K562 (cell line): ENCODE data around the gene SLC44A2.

ENCODE experiments used
- EZH2 ChIP-seq: IDR thresholded peaks from 2 replicates; pipeline ENCODE4 v1.6.1; 2012; ENCODE audit warnings: low read depth, mild to moderate bottlenecking, inconsistent platforms, low read length, borderline replicate concordance
- FIP1L1 ChIP-seq: fragments of 200-400 bp; formaldehyde crosslinking; IDR thresholded peaks from 2 replicates; pipeline ENCODE4 v1.6.1; 2018; ENCODE audit warnings: mild to moderate bottlenecking, low read depth, low read length; ENCODE audit not compliant: poor library complexity, severe bottlenecking
- HDAC6 ChIP-seq: IDR thresholded peaks from 2 replicates; pipeline ENCODE4 v1.6.1; 2012; ENCODE audit warnings: low read depth, mild to moderate bottlenecking, control low read depth, inconsistent platforms, low read length, moderate library complexity
- KLF1 ChIP-seq: fragments of 450-650 bp; IDR thresholded peaks from 2 replicates; pipeline ENCODE4 v1.6.1; 2016; ENCODE audit warnings: missing genetic modification characterization, missing compliant biosample characterization
- POLR2A ChIP-seq: fragments of 450-650 bp; conservative IDR thresholded peaks from 2 replicates; pipeline ENCODE4 v1.6.1; 2016
- SP2 ChIP-seq: IDR thresholded peaks from 2 replicates; pipeline ENCODE4 v1.6.1; 2011; ENCODE audit warnings: mild to moderate bottlenecking, low read depth, low read length, moderate library complexity; ENCODE audit not compliant: poor library complexity, severe bottlenecking; ENCODE audit errors: extremely low read depth
- ZNF121 ChIP-seq: sonication (generic); formaldehyde crosslinking; conservative IDR thresholded peaks from 2 replicates; pipeline ENCODE4 v1.8.0; 2022; ENCODE audit warnings: missing genetic modification reagents
- ZNF133 ChIP-seq: fragments of 250-450 bp; sonication (Bioruptor Pico); IDR thresholded peaks from 2 replicates; pipeline ENCODE4 v1.4.0; 2020; ENCODE audit warnings: mild to moderate bottlenecking
- TF ChIP-seq, protein P1 (sequence below): fragments of 200-600 bp; sonication (generic); IDR thresholded peaks from one replicate; pipeline ENCODE4 v1.6.1; 2012; ENCODE audit warnings: mild to moderate bottlenecking, low read depth, low read length, inconsistent platforms
- TF ChIP-seq, protein P2 (sequence below): fragments of 200-800 bp; sonication (Bioruptor generic); IDR thresholded peaks from 2 replicates; pipeline ENCODE4 v1.6.1; 2016; ENCODE audit warnings: missing genetic modification characterization, missing compliant biosample characterization
- TF ChIP-seq, protein P3 (sequence below): fragments of 250-450 bp; sonication (Bioruptor Pico); IDR thresholded peaks from 2 replicates; pipeline ENCODE4 v1.4.0; 2020
- TF ChIP-seq, protein P4 (sequence below): fragments of 250-450 bp; sonication (Bioruptor Pico); IDR thresholded peaks from 2 replicates; pipeline ENCODE4 v1.9.0; 2021; ENCODE audit warnings: mild to moderate bottlenecking
- TF ChIP-seq, protein P5 (sequence below): sonication (generic); formaldehyde crosslinking; IDR thresholded peaks from 2 replicates; pipeline ENCODE4 v1.8.0; 2022; ENCODE audit warnings: mild to moderate bottlenecking, low read depth, missing genetic modification reagents

DNA sequence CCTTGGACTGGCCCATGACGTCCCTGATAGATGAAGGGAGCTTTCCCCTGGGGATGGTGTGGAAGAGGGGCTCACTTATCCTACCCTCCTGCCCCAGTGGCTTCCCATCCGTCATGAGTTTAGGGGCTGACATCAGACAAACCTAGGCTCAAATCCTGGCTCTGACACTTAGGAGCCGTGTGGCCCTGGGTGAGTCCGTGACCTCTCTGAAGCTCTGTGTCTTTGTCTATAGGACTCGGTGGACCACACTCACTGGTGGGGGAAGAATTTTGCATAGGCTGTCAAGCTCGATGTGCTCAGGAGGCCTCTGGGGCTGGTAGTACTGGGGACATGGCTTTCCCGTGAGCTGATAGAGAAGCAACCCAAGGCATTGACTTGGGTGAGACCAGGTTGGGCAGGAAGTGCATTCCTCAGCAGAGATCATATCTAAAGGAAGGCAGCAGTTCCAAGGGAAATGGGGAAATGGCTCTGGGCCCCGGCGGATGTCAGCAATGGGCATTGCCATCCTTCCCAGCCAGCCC lies 20.8 kb upstream of the SLC44A2 start:
- TF ChIP-seq, protein P1, sequence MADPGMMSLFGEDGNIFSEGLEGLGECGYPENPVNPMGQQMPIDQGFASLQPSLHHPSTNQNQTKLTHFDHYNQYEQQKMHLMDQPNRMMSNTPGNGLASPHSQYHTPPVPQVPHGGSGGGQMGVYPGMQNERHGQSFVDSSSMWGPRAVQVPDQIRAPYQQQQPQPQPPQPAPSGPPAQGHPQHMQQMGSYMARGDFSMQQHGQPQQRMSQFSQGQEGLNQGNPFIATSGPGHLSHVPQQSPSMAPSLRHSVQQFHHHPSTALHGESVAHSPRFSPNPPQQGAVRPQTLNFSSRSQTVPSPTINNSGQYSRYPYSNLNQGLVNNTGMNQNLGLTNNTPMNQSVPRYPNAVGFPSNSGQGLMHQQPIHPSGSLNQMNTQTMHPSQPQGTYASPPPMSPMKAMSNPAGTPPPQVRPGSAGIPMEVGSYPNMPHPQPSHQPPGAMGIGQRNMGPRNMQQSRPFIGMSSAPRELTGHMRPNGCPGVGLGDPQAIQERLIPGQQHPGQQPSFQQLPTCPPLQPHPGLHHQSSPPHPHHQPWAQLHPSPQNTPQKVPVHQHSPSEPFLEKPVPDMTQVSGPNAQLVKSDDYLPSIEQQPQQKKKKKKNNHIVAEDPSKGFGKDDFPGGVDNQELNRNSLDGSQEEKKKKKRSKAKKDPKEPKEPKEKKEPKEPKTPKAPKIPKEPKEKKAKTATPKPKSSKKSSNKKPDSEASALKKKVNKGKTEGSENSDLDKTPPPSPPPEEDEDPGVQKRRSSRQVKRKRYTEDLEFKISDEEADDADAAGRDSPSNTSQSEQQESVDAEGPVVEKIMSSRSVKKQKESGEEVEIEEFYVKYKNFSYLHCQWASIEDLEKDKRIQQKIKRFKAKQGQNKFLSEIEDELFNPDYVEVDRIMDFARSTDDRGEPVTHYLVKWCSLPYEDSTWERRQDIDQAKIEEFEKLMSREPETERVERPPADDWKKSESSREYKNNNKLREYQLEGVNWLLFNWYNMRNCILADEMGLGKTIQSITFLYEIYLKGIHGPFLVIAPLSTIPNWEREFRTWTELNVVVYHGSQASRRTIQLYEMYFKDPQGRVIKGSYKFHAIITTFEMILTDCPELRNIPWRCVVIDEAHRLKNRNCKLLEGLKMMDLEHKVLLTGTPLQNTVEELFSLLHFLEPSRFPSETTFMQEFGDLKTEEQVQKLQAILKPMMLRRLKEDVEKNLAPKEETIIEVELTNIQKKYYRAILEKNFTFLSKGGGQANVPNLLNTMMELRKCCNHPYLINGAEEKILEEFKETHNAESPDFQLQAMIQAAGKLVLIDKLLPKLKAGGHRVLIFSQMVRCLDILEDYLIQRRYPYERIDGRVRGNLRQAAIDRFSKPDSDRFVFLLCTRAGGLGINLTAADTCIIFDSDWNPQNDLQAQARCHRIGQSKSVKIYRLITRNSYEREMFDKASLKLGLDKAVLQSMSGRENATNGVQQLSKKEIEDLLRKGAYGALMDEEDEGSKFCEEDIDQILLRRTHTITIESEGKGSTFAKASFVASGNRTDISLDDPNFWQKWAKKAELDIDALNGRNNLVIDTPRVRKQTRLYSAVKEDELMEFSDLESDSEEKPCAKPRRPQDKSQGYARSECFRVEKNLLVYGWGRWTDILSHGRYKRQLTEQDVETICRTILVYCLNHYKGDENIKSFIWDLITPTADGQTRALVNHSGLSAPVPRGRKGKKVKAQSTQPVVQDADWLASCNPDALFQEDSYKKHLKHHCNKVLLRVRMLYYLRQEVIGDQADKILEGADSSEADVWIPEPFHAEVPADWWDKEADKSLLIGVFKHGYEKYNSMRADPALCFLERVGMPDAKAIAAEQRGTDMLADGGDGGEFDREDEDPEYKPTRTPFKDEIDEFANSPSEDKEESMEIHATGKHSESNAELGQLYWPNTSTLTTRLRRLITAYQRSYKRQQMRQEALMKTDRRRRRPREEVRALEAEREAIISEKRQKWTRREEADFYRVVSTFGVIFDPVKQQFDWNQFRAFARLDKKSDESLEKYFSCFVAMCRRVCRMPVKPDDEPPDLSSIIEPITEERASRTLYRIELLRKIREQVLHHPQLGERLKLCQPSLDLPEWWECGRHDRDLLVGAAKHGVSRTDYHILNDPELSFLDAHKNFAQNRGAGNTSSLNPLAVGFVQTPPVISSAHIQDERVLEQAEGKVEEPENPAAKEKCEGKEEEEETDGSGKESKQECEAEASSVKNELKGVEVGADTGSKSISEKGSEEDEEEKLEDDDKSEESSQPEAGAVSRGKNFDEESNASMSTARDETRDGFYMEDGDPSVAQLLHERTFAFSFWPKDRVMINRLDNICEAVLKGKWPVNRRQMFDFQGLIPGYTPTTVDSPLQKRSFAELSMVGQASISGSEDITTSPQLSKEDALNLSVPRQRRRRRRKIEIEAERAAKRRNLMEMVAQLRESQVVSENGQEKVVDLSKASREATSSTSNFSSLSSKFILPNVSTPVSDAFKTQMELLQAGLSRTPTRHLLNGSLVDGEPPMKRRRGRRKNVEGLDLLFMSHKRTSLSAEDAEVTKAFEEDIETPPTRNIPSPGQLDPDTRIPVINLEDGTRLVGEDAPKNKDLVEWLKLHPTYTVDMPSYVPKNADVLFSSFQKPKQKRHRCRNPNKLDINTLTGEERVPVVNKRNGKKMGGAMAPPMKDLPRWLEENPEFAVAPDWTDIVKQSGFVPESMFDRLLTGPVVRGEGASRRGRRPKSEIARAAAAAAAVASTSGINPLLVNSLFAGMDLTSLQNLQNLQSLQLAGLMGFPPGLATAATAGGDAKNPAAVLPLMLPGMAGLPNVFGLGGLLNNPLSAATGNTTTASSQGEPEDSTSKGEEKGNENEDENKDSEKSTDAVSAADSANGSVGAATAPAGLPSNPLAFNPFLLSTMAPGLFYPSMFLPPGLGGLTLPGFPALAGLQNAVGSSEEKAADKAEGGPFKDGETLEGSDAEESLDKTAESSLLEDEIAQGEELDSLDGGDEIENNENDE, result no peak
- no peak for TF ChIP-seq SP2
- TF ChIP-seq, protein P2, sequence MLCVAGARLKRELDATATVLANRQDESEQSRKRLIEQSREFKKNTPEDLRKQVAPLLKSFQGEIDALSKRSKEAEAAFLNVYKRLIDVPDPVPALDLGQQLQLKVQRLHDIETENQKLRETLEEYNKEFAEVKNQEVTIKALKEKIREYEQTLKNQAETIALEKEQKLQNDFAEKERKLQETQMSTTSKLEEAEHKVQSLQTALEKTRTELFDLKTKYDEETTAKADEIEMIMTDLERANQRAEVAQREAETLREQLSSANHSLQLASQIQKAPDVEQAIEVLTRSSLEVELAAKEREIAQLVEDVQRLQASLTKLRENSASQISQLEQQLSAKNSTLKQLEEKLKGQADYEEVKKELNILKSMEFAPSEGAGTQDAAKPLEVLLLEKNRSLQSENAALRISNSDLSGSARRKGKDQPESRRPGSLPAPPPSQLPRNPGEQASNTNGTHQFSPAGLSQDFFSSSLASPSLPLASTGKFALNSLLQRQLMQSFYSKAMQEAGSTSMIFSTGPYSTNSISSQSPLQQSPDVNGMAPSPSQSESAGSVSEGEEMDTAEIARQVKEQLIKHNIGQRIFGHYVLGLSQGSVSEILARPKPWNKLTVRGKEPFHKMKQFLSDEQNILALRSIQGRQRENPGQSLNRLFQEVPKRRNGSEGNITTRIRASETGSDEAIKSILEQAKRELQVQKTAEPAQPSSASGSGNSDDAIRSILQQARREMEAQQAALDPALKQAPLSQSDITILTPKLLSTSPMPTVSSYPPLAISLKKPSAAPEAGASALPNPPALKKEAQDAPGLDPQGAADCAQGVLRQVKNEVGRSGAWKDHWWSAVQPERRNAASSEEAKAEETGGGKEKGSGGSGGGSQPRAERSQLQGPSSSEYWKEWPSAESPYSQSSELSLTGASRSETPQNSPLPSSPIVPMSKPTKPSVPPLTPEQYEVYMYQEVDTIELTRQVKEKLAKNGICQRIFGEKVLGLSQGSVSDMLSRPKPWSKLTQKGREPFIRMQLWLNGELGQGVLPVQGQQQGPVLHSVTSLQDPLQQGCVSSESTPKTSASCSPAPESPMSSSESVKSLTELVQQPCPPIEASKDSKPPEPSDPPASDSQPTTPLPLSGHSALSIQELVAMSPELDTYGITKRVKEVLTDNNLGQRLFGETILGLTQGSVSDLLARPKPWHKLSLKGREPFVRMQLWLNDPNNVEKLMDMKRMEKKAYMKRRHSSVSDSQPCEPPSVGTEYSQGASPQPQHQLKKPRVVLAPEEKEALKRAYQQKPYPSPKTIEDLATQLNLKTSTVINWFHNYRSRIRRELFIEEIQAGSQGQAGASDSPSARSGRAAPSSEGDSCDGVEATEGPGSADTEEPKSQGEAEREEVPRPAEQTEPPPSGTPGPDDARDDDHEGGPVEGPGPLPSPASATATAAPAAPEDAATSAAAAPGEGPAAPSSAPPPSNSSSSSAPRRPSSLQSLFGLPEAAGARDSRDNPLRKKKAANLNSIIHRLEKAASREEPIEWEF (CRISPR knock-in tag), result no peak
- TF ChIP-seq ZNF133 (CRISPR knock-in tag), result no peak
- TF ChIP-seq, protein P3, sequence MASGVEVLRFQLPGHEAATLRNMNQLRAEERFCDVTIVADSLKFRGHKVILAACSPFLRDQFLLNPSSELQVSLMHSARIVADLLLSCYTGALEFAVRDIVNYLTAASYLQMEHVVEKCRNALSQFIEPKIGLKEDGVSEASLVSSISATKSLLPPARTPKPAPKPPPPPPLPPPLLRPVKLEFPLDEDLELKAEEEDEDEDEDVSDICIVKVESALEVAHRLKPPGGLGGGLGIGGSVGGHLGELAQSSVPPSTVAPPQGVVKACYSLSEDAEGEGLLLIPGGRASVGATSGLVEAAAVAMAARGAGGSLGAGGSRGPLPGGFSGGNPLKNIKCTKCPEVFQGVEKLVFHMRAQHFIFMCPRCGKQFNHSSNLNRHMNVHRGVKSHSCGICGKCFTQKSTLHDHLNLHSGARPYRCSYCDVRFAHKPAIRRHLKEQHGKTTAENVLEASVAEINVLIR, result no peak
- no peak for TF ChIP-seq KLF1
- TF ChIP-seq, protein P4, sequence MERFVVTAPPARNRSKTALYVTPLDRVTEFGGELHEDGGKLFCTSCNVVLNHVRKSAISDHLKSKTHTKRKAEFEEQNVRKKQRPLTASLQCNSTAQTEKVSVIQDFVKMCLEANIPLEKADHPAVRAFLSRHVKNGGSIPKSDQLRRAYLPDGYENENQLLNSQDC (CRISPR knock-in tag), result no peak
- no peak for TF ChIP-seq POLR2A
- no peak for TF ChIP-seq HDAC6
- TF ChIP-seq EZH2, result no peak
- TF ChIP-seq FIP1L1, result no peak
- no peak for TF ChIP-seq ZNF121 (CRISPR knock-in tag)
- TF ChIP-seq, protein P5, sequence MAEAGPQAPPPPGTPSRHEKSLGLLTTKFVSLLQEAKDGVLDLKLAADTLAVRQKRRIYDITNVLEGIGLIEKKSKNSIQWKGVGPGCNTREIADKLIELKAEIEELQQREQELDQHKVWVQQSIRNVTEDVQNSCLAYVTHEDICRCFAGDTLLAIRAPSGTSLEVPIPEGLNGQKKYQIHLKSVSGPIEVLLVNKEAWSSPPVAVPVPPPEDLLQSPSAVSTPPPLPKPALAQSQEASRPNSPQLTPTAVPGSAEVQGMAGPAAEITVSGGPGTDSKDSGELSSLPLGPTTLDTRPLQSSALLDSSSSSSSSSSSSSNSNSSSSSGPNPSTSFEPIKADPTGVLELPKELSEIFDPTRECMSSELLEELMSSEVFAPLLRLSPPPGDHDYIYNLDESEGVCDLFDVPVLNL (CRISPR knock-in tag), result no peak
